Measurements from ENCODE around the gene OR2A5. TPM values are rescaled to one million over a fixed set of nuclear protein-coding genes. Genes with fewer than 3 reads are reported as not detected.
"Not testable (repeated sequence)": the region's sequence is repeated elsewhere in the genome, so short reads cannot be mapped to it uniquely, and the experiment has no call there.

OR2A5 gene
- total and polyA plus RNA-seq, 9 donors: not detected

DNA sequence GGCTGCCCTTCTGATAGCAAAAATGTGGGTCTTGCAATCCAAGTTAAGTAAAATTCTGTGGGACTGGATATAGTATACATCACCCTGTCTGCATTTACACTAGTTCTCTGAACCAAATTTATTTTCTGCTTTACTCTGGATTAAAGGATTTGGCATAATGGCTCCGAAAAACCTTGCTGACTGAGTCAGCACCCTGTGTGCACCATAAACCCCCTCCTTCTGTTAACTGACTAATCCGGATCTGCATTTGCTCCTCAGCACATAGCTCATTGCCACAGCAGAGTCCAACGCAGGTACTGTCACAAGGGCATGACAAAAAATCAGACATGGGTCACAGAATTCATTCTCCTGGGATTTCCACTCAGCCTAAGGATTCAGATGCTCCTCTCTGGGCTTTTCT lies 1.3 kb downstream of the OR2A5 start:
- no peaks in the 10 kb centered on the region for H3K36me3 ChIP-seq
- 51 to 62% (median 57%) methylated on average over 3 of the region's 3 CpGs for WGBS, 3 donors
- TF ChIP-seq, protein P1, sequence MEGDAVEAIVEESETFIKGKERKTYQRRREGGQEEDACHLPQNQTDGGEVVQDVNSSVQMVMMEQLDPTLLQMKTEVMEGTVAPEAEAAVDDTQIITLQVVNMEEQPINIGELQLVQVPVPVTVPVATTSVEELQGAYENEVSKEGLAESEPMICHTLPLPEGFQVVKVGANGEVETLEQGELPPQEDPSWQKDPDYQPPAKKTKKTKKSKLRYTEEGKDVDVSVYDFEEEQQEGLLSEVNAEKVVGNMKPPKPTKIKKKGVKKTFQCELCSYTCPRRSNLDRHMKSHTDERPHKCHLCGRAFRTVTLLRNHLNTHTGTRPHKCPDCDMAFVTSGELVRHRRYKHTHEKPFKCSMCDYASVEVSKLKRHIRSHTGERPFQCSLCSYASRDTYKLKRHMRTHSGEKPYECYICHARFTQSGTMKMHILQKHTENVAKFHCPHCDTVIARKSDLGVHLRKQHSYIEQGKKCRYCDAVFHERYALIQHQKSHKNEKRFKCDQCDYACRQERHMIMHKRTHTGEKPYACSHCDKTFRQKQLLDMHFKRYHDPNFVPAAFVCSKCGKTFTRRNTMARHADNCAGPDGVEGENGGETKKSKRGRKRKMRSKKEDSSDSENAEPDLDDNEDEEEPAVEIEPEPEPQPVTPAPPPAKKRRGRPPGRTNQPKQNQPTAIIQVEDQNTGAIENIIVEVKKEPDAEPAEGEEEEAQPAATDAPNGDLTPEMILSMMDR (IDR thresholded peaks at IDR 0.05): no peak
- TF ChIP-seq EP300 (IDR thresholded peaks at IDR 0.05) (no peak), POLR2A (IDR thresholded peaks at IDR 0.05) (no peak)
- H3K27ac ChIP-seq: no peak overlapping the region
- intact Hi-C loops (cut with DNase I): no loop called here
- H3K4me3 ChIP-seq: no peak overlapping the region
- no peaks in the 10 kb centered on the region for H3K9me3 ChIP-seq
- no peaks in the 10 kb centered on the region for H3K4me1 ChIP-seq (ENCODE audit: insufficient read depth)
- no peak for DNase-seq
- no peaks in the 10 kb centered on the region for H3K27me3 ChIP-seq

DNA sequence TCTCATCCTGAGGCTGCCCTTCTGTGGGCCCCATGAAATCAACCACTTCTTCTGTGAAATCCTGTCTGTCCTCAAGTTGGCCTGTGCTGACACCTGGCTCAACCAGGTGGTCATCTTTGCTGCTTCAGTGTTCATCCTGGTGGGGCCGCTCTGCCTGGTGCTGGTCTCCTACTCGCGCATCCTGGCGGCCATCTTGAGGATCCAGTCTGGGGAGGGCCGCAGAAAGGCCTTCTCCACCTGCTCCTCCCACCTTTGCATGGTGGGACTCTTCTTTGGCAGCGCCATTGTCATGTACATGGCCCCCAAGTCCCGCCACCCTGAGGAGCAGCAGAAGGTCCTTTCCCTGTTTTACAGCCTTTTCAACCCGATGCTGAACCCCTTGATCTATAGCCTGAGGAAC lies 2.1 kb downstream of the OR2A5 start:
- DNase-seq; H3K9me3 ChIP-seq; H3K4me3 ChIP-seq; H3K27ac ChIP-seq; intact Hi-C loops (cut with DNase I); H3K4me1 ChIP-seq (ENCODE audit: insufficient read depth); H3K36me3 ChIP-seq; H3K27me3 ChIP-seq: not testable (repeated sequence)
- WGBS, 3 donors: 74 to 87% (median 86%) methylated on average over 8 of the region's 8 CpGs

DNA sequence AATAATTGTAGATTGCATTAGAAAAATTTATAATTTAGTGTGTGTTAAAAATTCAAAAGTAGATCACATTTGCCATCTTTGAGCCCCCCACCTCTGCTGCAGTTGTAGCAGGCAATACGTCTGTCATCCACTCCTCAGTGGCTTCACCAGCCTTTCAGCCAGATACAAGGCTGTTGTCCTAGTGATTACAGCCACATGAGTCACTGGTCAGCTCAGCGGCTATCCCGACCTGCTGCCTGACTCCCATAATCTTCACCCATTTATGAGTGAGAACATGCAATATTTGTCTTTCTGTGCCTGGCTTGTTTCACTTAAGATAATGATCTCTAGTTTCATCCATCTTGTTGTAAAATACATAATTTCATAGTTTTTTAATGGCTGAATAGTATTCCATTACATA lies 9.2 kb downstream of the OR2A5 start:
- H3K4me1 ChIP-seq (ENCODE audit: insufficient read depth): no peaks in the 10 kb centered on the region
- H3K27me3 ChIP-seq: no peaks in the 10 kb centered on the region
- WGBS, 3 donors: 81 to 88% (median 83%) methylated on average over 3 of the region's 3 CpGs
- no peak overlapping the region for H3K27ac ChIP-seq
- TF ChIP-seq, protein P1 (IDR thresholded peaks at IDR 0.05): no peak
- no peak for TF ChIP-seq EP300 (IDR thresholded peaks at IDR 0.05)
- TF ChIP-seq POLR2A (IDR thresholded peaks at IDR 0.05): no peak
- H3K9me3 ChIP-seq: no peaks in the 10 kb centered on the region
- no peak overlapping the region for H3K4me3 ChIP-seq
- DNase-seq: no peak
- H3K36me3 ChIP-seq: no peaks in the 10 kb centered on the region
- intact Hi-C loops (cut with DNase I): no loop called here

DNA sequence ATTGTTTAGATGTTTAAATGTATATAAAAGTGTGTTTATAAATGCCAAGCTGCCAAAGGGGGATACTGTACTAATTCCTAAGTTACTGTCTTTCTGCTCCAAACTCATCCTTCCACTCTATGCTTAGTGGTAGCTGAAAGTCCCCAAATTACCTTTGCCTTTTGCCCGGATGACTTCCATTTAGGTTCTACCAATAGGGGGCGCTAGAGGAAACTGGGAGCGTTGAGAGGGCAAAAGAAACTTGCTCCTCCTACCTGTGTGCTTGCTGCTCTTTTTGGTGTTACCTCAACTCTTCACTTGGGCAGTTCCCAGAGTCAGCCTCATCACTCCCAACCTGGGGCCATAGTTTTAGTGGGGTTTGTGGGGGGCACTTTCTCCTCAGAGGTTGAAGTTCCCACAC lies 15.0 kb downstream of the OR2A5 start:
- WGBS, 3 donors: 39 to 53% (median 45%) methylated on average over 3 of the region's 3 CpGs
- TF ChIP-seq EP300 (IDR thresholded peaks at IDR 0.05) (no peak), POLR2A (IDR thresholded peaks at IDR 0.05) (no peak)
- TF ChIP-seq, protein P1 (IDR thresholded peaks at IDR 0.05): no peak
- H3K36me3 ChIP-seq: no peaks in the 10 kb centered on the region
- intact Hi-C loops (cut with DNase I): no loop called here
- no peaks in the 10 kb centered on the region for H3K4me1 ChIP-seq (ENCODE audit: insufficient read depth)
- DNase-seq: no peak
- no peak overlapping the region for H3K4me3 ChIP-seq
- H3K27ac ChIP-seq: no peak overlapping the region
- no peaks in the 10 kb centered on the region for H3K27me3 ChIP-seq
- no peaks in the 10 kb centered on the region for H3K9me3 ChIP-seq

DNA sequence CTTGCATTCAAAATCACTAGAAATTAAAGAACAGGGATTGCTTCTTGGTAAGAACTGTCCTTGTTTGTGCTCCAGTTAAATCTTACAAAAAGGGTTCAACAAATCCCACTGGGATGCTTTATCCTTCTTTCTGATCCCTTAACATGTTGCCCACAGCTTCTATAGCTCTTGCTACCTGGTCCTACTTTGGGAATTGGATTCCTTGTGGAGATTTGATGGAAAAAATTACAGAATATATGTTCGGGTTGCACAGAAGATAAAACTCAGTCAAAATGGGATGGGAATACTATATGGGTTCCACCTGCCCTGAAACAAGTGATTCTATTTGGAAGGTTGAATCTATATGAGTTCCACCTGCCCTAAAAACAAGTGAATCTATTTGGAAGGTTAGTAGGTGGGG lies 20.8 kb downstream of the OR2A5 start, which contains the start of gene OR2A25:
TSS of gene OR2A25 (plus strand) at position 301 of the 400 bp plus-strand sequence. CDS start 4,409 bp downstream, outside the sequence.
- 72 to 87% (median 79%) methylated on average over 1 of the region's 1 CpG for WGBS, 3 donors
- TF ChIP-seq, protein P1 (IDR thresholded peaks at IDR 0.05): no peak
- TF ChIP-seq EP300 (IDR thresholded peaks at IDR 0.05): no peak
- TF ChIP-seq POLR2A (IDR thresholded peaks at IDR 0.05): no peak
- DNase-seq: no peak
- Histone ChIP-seq H3K4me3 (no peak within 1 kb of the TSS), H3K36me3 (no peaks in the 10 kb centered on the region), H3K27ac (no peak within 1 kb of the TSS), H3K9me3 (no peaks in the 10 kb centered on the region), H3K4me1 (ENCODE audit: insufficient read depth) (no peaks in the 10 kb centered on the region), H3K27me3 (peaks cover 3% of the 10 kb centered on the region)
- intact Hi-C loops (cut with DNase I): no loop called here

All from ovary (tissue), 9 donors.